Endodermal cell (in vitro differentiated cells): Measurements from ENCODE around the gene LRBA. TPM values are rescaled to one million over a fixed set of nuclear protein-coding genes. Genes with fewer than 3 reads are reported as not detected.

Source experiments
- DNase-seq: peaks from one replicate; pipeline ENCODE4 v3.0.0-alpha.2; 2017
- H3K27ac ChIP-seq: 2 replicates; pipeline ENCODE4 v1.5.1; 2013; ENCODE audit warnings: mild to moderate bottlenecking, low read depth, low read length, moderate library complexity
- H3K27me3 ChIP-seq: 2 replicates; pipeline ENCODE4 v1.6.1; 2013; ENCODE audit warnings: mild to moderate bottlenecking, low read length, moderate library complexity; ENCODE audit not compliant: insufficient read depth, control insufficient read depth, poor library complexity, severe bottlenecking
- H3K36me3 ChIP-seq: 2 replicates; pipeline ENCODE4 v1.7.0; 2013; ENCODE audit warnings: mild to moderate bottlenecking, low read length, moderate library complexity; ENCODE audit not compliant: control insufficient read depth, insufficient read depth
- H3K4me1 ChIP-seq: one replicate; pipeline ENCODE4 v1.7.0; 2013; ENCODE audit warnings: low read length; ENCODE audit not compliant: control insufficient read depth, insufficient read depth
- H3K4me3 ChIP-seq: 2 replicates; pipeline ENCODE4 v1.5.1; 2013; ENCODE audit warnings: mild to moderate bottlenecking, low read length, moderate library complexity
- H3K9ac ChIP-seq: 2 replicates; pipeline ENCODE4 v1.6.1; 2013; ENCODE audit warnings: mild to moderate bottlenecking, low read length, moderate library complexity; ENCODE audit not compliant: poor library complexity, severe bottlenecking; ENCODE audit errors: extremely low read depth
- H3K9me3 ChIP-seq: 2 replicates; pipeline ENCODE4 v1.6.1; 2013; ENCODE audit warnings: mild to moderate bottlenecking, low read length, moderate library complexity; ENCODE audit not compliant: control insufficient read depth
- H3K27ac Mint-ChIP-seq: 2 replicates; pipeline ENCODE4 v1.8.0; 2020; ENCODE audit warnings: mixed read lengths
- H3K27me3 Mint-ChIP-seq: 2 replicates; pipeline ENCODE4 v1.8.0; 2021; ENCODE audit warnings: mild to moderate bottlenecking, mixed read lengths; ENCODE audit not compliant: insufficient read depth
- H3K36me3 Mint-ChIP-seq: 2 replicates; pipeline ENCODE4 v1.8.0; 2020; ENCODE audit warnings: low read depth, mixed read lengths
- H3K4me1 Mint-ChIP-seq: 2 replicates; pipeline ENCODE4 v1.8.0; 2020; ENCODE audit warnings: mixed read lengths
- H3K4me3 Mint-ChIP-seq: 2 replicates; pipeline ENCODE4 v1.8.0; 2020; ENCODE audit warnings: mild to moderate bottlenecking, moderate library complexity, mixed read lengths
- H3K9me3 Mint-ChIP-seq: 2 replicates; pipeline ENCODE4 v1.8.0; 2020; ENCODE audit warnings: mild to moderate bottlenecking, mixed read lengths
- CTCF ChIP-seq: fragments of 200-600 bp; sonication (generic); conservative IDR thresholded peaks from 2 replicates; pipeline ENCODE4 v1.5.0; 2021; ENCODE audit warnings: antibody characterized with exemption, mild to moderate bottlenecking
- WGBS, 2 experiments: methylation state at CpG; one replicate each; pipeline versions ENCODE4 v1.1.5 to v1.1.7; 2013; ENCODE audit warnings: missing lambda C conversion rate in 2 of 2, mixed read lengths in 1 of 2; ENCODE audit not compliant: insufficient coverage in 1 of 2, insufficient read length in 1 of 2; 5-methylcytosine and 5-hydroxymethylcytosine counted together
- total RNA-seq, 2 donors: library from RNA; stranded (reverse); fragmentation: NEBNext Ultra II Directional in 1 of 2; extraction: Animal tissue kit (Norgen Biotek cat#: 25700) in 1 of 2; gene quantifications; 2 replicates in 1 of 2; 3 replicates in 1 of 2; pipeline ENCODE4 v1.2.1, GENCODE V29; 2021

LRBA gene
- total RNA-seq, 2 donors from 2014 or later = 77.3 to 95.9 TPM

- Mint-ChIP-seq H3K36me3 (no peaks in the 10 kb centered on the region), H3K27ac (no peak overlapping the region), H3K27me3 (peaks cover 80% of the 10 kb centered on the region), H3K9me3 (no peaks in the 10 kb centered on the region), H3K4me1 (peaks cover 36% of the 10 kb centered on the region), H3K4me3 (peak overlapping the region; percentile 68)
- Histone ChIP-seq H3K36me3 (no peaks in the 10 kb centered on the region), H3K27me3 (peaks cover 83% of the 10 kb centered on the region), H3K4me3 (peak overlapping the region; percentile 79), H3K4me1 (peaks cover 2% of the 10 kb centered on the region), H3K27ac (no peak overlapping the region), H3K9me3 (no peaks in the 10 kb centered on the region), H3K9ac (no peak overlapping the region)
- TF ChIP-seq CTCF = no peak
- 2 to 3% methylated on average over 19 to 32 of the region's 32 CpGs for whole genome bisulfite sequencing, 2 experiments
- peak; percentile 81 for DNase-seq
Measured at GRCh38 chr4:150582873-150583286, 432.2 kb downstream of the LRBA start.

DNA sequence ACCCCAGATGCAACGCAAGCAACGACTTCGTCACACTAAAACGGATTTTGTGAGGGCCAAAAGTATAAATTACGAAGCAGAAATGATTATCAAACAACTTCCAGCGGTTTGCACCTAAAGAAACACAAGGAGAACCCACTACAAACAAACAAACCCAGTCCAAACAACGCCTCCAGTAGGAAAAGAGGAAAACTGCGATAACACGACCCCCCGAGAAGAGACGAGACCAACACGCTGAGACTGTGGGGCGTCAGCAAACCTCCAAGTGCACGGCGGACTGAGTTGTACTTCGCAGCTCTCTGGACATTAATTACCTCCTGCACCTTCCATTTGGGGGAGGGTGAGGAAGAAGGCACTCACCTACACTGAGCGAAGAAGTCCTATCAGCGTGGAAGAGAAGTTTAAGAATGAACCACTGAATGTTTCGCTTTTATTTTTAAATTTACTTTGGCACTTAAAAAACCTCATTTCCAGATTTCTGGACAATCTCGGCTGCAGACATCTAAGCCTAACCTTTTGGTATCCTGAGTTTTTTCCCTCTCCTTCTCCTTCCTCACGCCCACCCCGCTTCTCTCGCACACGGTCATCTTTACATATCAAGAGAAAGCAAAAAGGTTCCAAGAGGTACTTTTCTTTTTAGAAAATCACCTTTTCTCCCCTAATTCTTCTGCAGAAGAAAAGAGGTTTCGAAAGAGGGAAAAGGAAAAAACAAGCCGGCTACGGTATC is 432.8 kb downstream of the LRBA start, which contains the start of gene MAB21L2:
MAB21L2 (plus strand) TSS at position 6 of the 727 bp plus-strand sequence. CDS start 879 bp downstream, outside the sequence.
- no peak within 1 kb of the TSS for H3K9ac ChIP-seq
- DNase-seq = peak; percentile 66
- Mint-ChIP-seq H3K27ac (no peak within 1 kb of the TSS), H3K36me3 (no peaks in the 10 kb centered on the region), H3K27me3 (peaks cover 82% of the 10 kb centered on the region), H3K9me3 (no peaks in the 10 kb centered on the region), H3K4me3 (peak within 1 kb of the TSS; percentile 68), H3K4me1 (peaks cover 36% of the 10 kb centered on the region)
- 1 to 4% methylated on average over 7 to 27 of the region's 27 CpGs for WGBS, 2 experiments
- no peaks in the 10 kb centered on the region for H3K36me3 ChIP-seq
- peaks cover 85% of the 10 kb centered on the region for H3K27me3 ChIP-seq
- H3K27ac ChIP-seq = no peak within 1 kb of the TSS
- H3K4me3 ChIP-seq = peak within 1 kb of the TSS; percentile 79
- TF ChIP-seq CTCF = no peak
- H3K4me1 ChIP-seq = peaks cover 2% of the 10 kb centered on the region
- no peaks in the 10 kb centered on the region for H3K9me3 ChIP-seq

- Mint-ChIP-seq H3K27me3 (peaks cover 82% of the 10 kb centered on the region), H3K36me3 (no peaks in the 10 kb centered on the region), H3K4me3 (peak overlapping the region; percentile 68), H3K9me3 (no peaks in the 10 kb centered on the region), H3K4me1 (peaks cover 36% of the 10 kb centered on the region), H3K27ac (no peak overlapping the region)
- TF ChIP-seq CTCF = no peak
- Histone ChIP-seq H3K36me3 (no peaks in the 10 kb centered on the region), H3K9me3 (no peaks in the 10 kb centered on the region), H3K9ac (no peak overlapping the region), H3K4me1 (peaks cover 2% of the 10 kb centered on the region), H3K27ac (no peak overlapping the region), H3K4me3 (peak overlapping the region; percentile 79), H3K27me3 (peaks cover 82% of the 10 kb centered on the region)
- WGBS, 2 experiments = 1 to 2% methylated on average over 6 to 10 of the region's 13 CpGs
- DNase-seq = peak; percentile 86
Measured at GRCh38 chr4:150581641-150582051, 433.4 kb downstream of the LRBA start.
